Iris pigment epithelial cell (primary cell): ENCODE measurements around the gene LSM2.
"Not testable (repeated sequence)": the region's sequence is repeated elsewhere in the genome, so short reads cannot be mapped to it uniquely, and the experiment has no call there.

ENCODE experiments used
- DNase-seq: peaks from one replicate; pipeline ENCODE4 v3.0.0-alpha.2; 2011; ENCODE audit warnings: low read depth

The LSM2 gene

GRCh38 chr6:31806470-31807272 lies at the start of gene LSM2:
Gene LSM2, minus strand, starts transcription at chr6:31806966. Its CDS starts 209 bp downstream, at chr6:31806757.
- DNase-seq, result peak; percentile 97

DNA sequence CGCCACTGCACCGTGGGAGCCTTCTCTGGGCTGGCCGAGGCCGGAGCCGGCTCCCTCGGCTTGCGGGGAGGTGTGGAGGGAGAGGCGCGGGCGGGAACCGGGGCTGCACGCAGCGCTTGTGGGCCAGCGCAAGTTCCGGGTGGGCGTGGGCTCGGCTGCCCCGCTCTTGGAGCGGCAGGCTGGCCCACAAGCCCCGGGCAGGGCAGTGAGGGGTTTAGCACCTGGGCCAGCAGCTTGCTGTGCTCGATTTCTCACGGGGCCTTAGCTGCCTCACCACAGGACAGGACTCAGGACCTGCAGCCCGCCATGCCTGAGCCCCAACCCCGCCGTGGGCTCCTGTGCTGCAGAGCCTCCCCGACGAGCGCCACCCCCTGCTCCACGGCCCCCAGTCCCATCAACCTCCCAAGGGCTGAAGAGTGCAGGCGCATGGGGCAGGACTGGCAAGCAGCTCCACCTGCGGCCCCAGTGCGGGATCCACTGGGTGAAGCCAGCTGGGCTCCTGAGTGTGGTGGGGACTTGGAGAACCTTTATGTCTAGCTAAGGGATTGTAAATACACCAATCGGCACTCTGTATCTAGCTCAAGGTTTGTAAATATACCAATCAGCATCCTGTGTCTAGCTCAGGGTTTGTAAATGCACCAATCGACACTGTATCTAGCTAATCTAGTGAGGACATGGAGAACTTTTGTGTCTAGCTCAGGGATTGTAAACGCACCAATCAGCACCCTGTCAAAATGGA lies 45.4 kb upstream of the LSM2 start:
- DNase-seq, result not testable (repeated sequence)

- DNase-seq, result peak; percentile 62
These were observed 44.7 kb upstream of the LSM2 start for GRCh38 chr6:31851485-31851832.

DNA sequence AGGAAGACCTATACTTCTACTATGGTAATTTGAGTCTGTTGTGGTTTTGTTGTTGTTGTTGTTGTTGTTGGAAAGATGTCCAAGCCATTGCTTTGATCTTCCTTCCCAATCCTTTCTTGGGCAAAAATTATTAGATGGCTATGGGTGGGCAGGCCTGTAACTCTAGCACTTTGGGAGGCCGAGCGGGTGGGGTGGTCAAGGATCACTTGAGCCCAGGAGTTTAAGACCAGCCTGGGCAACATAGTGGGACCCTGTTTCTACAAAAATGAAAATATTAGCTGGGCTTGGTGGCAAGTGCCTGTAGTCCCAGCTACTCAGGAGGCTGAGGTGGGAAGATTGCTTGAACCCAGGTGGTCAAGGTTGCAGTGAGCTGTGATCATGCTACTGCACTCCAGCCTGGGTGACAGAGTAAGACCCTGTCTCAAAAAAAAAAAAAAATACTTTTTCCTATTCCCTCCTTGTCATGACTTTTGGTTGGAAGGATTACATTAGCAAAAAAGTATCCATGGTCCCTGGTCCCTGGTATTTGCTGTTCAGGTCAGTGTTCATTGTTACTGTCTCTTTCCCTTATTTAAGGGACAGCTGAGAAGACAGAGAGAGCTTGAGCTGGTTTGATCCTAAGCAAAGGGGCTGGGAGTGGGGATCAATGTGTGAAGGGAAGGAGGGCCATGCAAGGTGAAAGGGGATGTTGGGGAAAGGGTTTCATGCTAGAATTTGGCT lies 44.2 kb upstream of the LSM2 start:
- DNase-seq, result no peak

GRCh38 chr6:31847276-31847978 lies 40.7 kb upstream of the LSM2 start:
- DNase-seq, result no peak

DNA sequence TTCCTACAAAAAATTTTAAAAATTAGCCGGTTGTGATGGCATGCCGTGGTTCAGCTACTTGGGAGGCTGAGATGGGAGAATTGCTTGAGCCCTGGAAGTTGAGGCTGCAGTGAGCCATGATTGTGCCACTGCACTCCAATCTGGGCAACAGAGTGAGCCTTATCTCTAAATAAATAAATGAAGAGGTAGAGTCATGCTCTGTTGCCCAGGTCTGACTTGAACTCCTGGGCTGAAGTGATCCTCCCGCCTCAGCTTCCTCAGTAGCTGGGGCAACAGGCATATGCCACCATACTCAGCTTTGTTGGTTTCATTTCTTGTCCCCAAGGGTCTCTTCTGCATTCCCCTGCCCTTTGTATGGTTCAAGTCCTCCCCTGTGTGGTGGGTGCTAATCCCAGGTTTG lies 37.7 kb upstream of the LSM2 start:
- DNase-seq, result no peak

DNA sequence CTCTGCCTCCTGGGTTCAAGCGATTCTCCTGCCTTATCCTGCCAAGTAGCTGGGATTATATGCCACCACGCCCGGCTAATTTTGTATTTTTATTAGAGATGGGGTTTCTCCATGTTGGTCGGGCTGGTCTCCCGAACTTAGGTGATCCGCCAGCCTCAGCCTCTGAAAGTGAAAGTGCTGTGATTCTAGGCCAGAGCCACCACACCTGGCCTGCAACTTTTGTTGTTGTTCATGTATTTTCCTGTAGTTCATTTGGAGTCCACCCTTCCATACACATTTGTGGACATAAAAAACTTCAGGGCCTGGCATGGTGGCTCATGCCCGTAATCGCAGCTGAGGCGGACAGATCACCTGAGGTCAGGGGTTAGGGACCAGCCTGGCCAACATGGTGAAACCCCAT lies 35.3 kb upstream of the LSM2 start:
- no peak for DNase-seq

GRCh38 chr6:31839779-31840126 lies 33.0 kb upstream of the LSM2 start:
- DNase-seq, result not testable (repeated sequence)

DNA sequence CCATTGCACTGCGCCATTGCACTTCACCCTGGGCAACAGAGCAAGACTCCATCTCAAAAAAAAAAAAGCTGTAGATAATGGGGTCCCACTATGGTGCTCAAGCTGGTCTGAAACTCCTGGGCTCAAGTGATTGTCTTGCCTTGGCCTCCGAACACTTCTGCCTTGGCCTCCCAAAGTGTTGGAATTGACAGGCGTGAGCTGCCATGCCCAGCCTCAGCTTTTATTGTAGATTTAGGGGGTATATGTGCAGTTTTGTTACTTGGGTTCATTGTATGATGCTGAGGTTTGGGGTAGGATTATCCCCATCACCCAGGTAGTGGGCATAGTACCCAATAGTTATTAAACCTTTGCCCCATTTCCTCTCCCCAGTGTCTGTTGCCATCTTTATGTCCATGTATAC lies 32.2 kb upstream of the LSM2 start:
- DNase-seq, result no peak

DNA sequence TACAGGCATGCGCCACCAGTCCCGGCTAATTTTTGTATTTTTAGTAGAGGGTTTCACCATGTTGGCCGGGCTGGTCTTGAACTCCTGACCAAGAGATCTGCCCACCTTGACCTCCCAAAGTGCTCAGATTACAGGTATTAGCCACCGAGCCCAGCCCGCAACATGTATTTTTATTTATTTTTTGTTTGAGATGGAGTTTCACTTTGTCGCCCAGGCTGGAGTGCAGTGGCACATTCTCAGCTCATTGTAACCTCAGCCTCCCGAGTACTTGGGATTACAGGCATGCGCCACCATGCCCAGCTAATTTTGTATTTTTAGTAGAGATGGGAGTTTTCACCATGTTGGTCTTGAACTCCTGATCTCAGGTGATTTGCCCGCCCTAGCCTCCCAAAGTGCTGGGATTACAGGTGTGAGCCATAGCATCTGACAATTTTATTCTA lies 31.4 kb upstream of the LSM2 start:
- DNase-seq, result not testable (repeated sequence)

GRCh38 chr6:31837369-31838113 lies 30.8 kb upstream of the LSM2 start:
- DNase-seq, result no peak

- DNase-seq, result peak; percentile 61
These were observed 30.0 kb upstream of the LSM2 start for GRCh38 chr6:31836474-31837368.

DNA sequence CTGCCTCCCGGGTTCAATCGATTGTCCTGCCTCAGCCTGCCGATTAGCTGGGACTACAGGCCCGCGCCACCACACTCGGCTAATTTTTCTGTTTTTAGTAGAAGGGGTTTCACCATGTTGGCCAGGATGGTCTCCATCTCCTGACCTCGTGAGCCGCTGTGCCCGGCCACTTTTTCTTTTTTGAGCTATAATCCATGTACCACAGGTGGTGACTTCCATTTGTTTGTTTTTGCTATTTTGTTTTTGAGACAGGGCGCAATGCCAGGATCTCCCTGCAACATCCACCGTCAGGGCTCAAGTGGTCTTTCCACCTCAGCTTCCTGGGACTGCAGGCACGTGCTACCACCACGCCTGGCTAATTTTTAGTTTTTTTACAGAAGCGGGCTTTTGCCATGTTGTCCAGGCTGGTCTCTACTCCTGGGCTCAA lies 29.3 kb upstream of the LSM2 start:
- no peak for DNase-seq

DNA sequence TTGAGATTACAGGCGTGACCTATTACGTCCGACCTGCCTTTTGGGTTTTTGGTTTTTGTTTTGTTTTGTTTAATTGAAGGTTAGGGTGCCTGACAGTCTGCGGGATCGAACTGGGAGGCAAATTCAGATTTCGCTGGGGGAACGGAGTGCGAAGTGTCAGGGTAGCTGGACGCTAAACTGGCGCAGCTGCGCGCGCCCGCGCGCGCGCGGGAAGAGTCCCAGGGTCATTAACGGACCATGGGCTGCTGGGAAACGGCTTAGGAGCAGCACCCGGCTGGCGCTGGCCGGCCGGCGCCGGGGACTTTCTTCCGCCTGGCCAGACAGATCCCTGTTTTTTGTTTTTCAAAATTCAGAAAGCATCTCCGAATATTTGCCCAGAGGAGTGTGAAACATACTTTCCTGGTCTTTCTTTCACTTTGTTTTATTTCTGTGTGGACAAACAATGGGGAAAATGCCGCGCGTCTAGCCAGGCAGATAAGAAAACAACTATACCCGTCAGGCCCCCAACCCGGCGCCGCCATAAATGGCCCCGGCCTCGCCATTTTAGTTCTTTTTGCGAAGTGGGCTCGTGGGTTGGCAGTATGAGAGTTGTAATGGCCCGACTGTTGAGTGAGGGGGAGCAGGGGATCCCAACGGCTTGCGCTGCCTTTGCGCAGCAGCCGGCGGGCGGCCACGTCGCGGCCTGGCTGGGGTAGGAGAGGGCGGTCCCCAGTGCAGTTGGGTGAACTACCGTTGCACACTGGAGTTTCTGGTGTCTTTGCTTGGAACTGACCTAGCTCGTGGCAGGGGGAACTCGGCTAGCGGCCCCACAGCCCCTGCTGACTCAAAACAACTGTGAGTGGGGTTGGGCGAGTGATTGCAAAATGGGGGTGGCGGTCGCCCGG lies 27.8 kb upstream of the LSM2 start:
- peak; percentile 82 for DNase-seq

DNA sequence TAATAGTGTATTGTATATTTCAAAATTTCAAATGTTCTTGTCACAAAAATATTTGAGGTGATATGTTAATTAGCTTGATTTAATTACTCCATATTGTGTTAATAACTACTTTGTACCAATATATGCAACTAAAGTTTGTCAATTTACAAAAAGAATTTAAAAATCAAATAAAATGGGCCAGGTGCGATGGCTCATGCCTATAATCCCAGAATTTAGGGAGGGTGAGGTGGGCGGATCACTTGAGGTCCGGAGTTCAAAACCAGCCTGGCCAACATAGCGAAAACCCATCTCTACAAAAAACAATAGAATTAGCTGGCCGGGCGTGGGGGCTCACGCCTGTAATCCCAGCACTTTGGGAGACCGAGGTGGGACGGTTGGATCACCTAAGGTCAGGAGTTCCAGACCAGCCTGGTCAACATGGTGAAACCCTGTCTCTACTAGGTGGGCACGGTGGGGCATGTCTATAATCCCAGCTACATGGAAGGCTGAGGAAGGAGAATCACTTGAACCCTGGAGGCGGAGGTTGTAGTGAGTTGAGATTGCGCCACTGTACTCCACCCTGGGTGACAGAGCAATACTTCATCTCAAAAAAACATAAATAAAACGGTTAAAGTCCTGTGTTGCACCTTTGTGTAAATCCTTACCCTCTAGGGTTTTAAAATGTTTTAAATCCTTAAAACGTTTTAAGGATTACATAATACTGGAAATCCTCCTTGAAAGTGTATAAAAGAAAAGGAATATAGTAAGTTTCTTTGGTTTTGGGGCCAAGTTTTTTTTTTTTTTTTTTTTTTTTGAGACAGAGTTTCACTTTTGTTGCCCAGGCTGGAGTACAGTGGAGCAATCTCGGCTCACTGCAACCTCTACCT lies 24.8 kb upstream of the LSM2 start:
- DNase-seq, result no peak

GRCh38 chr6:31830886-31831335 lies 24.1 kb upstream of the LSM2 start:
- DNase-seq, result no peak

GRCh38 chr6:31829633-31830283 lies 23.0 kb upstream of the LSM2 start:
- peak; percentile 51 for DNase-seq
